ENCODE results near the gene HOXA13. TPM values are rescaled to one million over a fixed set of nuclear protein-coding genes. Genes with fewer than 3 reads are reported as not detected.

HOXA13 gene
- total and polyA plus RNA-seq, 11 donors, result not detected

DNA sequence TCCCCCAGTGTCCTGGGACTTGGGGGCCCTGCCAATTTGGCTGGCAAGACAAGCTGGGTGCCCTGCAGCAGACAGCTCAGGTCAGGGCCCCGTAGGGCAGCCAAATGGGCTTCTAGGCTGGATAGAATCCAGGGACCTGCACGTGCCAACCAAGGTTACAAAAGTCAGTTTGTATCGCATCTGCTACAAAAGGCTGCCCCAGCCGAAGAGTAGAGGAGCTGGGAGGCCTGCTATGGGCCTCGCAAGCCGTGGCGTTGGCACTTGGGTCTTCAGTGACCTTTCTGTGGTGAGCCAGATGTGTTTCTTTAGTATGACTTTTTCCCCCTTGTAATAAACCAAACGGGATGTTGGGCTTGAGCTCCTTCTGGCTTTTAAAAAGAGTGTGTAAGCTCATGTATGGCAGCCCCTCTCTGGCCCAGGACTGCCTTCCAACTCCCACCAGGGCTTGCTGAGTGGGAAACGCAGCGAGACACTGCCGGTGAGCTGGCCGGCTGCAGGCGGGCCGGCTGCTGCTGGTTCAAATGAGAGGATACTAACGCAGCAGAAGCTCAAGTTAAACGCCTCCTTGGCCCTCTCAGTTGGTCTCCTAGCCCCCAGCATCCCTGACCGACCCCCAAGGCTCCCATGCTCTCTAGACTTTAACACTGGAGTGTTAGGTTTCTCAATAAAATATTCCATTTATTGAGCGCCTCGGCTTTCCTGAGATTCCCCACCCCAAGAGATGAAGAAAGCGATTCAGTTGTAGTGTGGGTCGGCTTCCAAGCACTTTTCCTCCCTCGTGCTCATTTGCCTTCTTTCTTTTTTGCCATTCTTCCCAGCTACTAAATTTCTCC, 22.7 kb downstream of the HOXA13 start:
- ATAC-seq, result no peak
- intact Hi-C loops (cut with DNase I), result loop anchor here in 1 of 10 donors (10.0 kb wide), 1 partner anchor 1312 kb away; no protein-coding TSS in a partner anchor
- Histone ChIP-seq H3K4me3 (no peak overlapping the region), H3K27ac (peak overlapping the region in 1 of 12 donors; percentile 91), H3K4me1 (peaks cover 0 to 33% (median 21%) of the 10 kb centered on the region in 12 donors), H3K36me3 (no peaks in the 10 kb centered on the region), H3K27me3 (peaks cover 88 to 100% (median 100%) of the 10 kb centered on the region in 9 donors), H3K9me3 (no peaks in the 10 kb centered on the region)
- peak in 1 of 5 donors; percentile 32 for DNase-seq
- WGBS, 4 donors, result 61 to 76% (median 72%) methylated on average over 22 of the region's 22 CpGs
- TF ChIP-seq, protein P1, sequence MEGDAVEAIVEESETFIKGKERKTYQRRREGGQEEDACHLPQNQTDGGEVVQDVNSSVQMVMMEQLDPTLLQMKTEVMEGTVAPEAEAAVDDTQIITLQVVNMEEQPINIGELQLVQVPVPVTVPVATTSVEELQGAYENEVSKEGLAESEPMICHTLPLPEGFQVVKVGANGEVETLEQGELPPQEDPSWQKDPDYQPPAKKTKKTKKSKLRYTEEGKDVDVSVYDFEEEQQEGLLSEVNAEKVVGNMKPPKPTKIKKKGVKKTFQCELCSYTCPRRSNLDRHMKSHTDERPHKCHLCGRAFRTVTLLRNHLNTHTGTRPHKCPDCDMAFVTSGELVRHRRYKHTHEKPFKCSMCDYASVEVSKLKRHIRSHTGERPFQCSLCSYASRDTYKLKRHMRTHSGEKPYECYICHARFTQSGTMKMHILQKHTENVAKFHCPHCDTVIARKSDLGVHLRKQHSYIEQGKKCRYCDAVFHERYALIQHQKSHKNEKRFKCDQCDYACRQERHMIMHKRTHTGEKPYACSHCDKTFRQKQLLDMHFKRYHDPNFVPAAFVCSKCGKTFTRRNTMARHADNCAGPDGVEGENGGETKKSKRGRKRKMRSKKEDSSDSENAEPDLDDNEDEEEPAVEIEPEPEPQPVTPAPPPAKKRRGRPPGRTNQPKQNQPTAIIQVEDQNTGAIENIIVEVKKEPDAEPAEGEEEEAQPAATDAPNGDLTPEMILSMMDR (IDR thresholded peaks at IDR 0.05), result no peak
- TF ChIP-seq POLR2A (IDR thresholded peaks at IDR 0.05), result no peak

DNA sequence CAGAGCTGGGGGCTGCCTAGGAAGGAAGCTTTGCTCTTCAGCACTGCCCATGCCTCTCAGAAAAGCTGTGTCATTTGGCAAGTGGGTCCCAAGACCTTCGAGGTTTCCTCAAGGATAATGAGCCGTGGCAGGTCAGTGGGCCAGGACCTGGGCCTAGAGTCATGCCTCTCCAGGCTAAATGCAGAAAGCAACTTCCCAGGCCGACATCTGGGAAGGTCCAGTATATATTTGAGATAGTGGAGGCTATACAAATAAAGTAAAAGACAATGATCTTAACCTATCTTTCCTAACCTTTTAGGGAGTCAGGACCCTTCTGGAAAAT, 23.4 kb downstream of the HOXA13 start:
- Histone ChIP-seq H3K4me1 (peaks cover 0 to 40% (median 23%) of the 10 kb centered on the region in 12 donors), H3K27me3 (peaks cover 88 to 100% (median 100%) of the 10 kb centered on the region in 9 donors), H3K9me3 (no peaks in the 10 kb centered on the region), H3K27ac (peak overlapping the region in 1 of 12 donors; percentile 91), H3K36me3 (no peaks in the 10 kb centered on the region), H3K4me3 (no peak overlapping the region)
- no peak for ATAC-seq
- intact Hi-C loops (cut with DNase I), result loop anchor here in 1 of 10 donors (10.0 kb wide), 1 partner anchor 1312 kb away; no protein-coding TSS in a partner anchor
- DNase-seq, result no peak
- WGBS, 4 donors, result 72 to 85% (median 76%) methylated on average over 3 of the region's 3 CpGs
- TF ChIP-seq, protein P1 (IDR thresholded peaks at IDR 0.05), result no peak

DNA sequence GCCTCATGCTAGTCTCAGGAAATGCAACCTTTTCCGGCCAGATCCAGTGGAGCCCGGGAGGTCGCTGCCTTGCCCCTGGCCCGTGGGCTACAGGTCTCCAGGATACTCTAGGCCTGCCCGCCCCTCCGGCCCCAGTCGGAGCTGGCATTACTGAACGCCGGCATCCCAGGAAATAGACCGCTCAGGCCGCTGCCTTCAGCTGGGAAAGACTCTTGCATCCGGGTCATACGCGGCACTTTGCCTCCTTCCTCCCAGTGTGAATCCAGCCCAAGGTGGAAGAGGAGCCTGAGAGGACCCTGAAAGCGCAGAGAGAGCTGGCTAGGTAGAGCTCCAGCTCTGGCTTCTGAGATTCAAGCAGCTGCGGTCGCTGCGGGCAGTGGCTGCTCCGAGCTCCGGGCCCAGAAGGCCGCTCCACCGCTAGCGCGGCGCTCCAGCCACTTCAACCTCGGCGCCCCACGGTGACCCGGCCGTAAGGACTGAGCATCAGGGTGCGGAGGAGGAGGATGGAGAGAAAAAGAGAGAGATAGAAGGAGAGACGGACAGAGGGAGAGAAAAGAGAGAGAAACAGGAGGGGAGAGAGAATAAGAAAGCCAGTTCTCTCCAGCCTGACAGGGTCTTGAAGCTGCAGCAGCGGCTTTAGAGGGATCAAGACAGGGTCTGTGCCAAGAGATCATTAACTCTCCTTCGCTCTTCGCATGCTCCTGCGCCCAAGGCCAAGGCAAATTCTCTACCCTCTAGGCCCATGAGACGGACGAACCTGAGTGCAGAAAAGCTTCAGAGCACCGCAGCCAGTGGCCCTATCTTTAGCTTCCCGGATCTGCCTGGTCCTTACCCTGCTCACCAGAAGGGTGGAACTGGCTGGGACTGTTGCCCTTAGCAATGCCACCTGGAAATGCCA, 24.0 kb downstream of the HOXA13 start:
- peaks cover 0 to 40% (median 23%) of the 10 kb centered on the region in 12 donors for H3K4me1 ChIP-seq
- H3K9me3 ChIP-seq, result no peaks in the 10 kb centered on the region
- H3K27me3 ChIP-seq, result peaks cover 89 to 100% (median 100%) of the 10 kb centered on the region in 9 donors
- ATAC-seq, result no peak
- 31 to 45% (median 39%) methylated on average over 27 to 40 of the region's 40 CpGs for WGBS, 4 donors
- intact Hi-C loops (cut with DNase I), result loop anchor here in 1 of 10 donors (10.0 kb wide), 1 partner anchor 1311 kb away; no protein-coding TSS in a partner anchor
- no peak overlapping the region for H3K4me3 ChIP-seq
- no peak for TF ChIP-seq POLR2A (IDR thresholded peaks at IDR 0.05)
- TF ChIP-seq, protein P1 (IDR thresholded peaks at IDR 0.05), result no peak
- peak in 1 of 5 donors; percentile 49 for DNase-seq
- H3K36me3 ChIP-seq, result no peaks in the 10 kb centered on the region
- H3K27ac ChIP-seq, result peak overlapping the region in 1 of 12 donors; percentile 91

All from heart left ventricle (tissue), 16 donors.